ENCODE measurements around the gene CXCL10. TPM values are rescaled to one million over a fixed set of nuclear protein-coding genes. Genes with fewer than 3 reads are reported as not detected.

The CXCL10 gene
- total RNA-seq, 3 donors from 2014 or later = 1.4 to 2.2 (median 2.1) TPM

- no peaks in the 10 kb centered on the region for H3K9me3 ChIP-seq
- ATAC-seq = no peak
- no peak for TF ChIP-seq CTCF (IDR thresholded peaks at IDR 0.05)
- H3K4me1 ChIP-seq (ENCODE audit: low read depth) = peaks cover 13% of the 10 kb centered on the region
- intact Hi-C loops (cut with DNase I, micrococcal nuclease) = no loop called here
- no peak overlapping the region for H3K4me3 ChIP-seq
- no peak for DNase-seq
- no peaks in the 10 kb centered on the region for H3K36me3 ChIP-seq (ENCODE audit: low read depth)
Observed at GRCh38 chr4:75985116-75985515, 38.2 kb downstream of the CXCL10 start.

- H3K9me3 ChIP-seq = peaks cover 5% of the 10 kb centered on the region
- ATAC-seq (no peak), DNase-seq (no peak)
- no peaks in the 10 kb centered on the region for H3K36me3 ChIP-seq (ENCODE audit: low read depth)
- no peaks in the 10 kb centered on the region for H3K4me1 ChIP-seq (ENCODE audit: low read depth)
- TF ChIP-seq CTCF (IDR thresholded peaks at IDR 0.05) = no peak
- H3K4me3 ChIP-seq = no peak overlapping the region
- intact Hi-C loops (cut with DNase I, micrococcal nuclease) = no loop called here
Observed at GRCh38 chr4:75980576-75980975, 42.7 kb downstream of the CXCL10 start.

GRCh38 chr4:75976177-75976576, 47.1 kb downstream of the CXCL10 start:
- Histone ChIP-seq H3K4me1 (ENCODE audit: low read depth) (no peaks in the 10 kb centered on the region), H3K4me3 (no peak overlapping the region), H3K36me3 (ENCODE audit: low read depth) (no peaks in the 10 kb centered on the region), H3K9me3 (peaks cover 5% of the 10 kb centered on the region)
- intact Hi-C loops (cut with DNase I, micrococcal nuclease) = no loop called here
- DNase-seq = no peak
- ATAC-seq = no peak
- no peak for TF ChIP-seq CTCF (IDR thresholded peaks at IDR 0.05)

- ATAC-seq (no peak), DNase-seq (no peak)
- H3K36me3 ChIP-seq (ENCODE audit: low read depth) = no peaks in the 10 kb centered on the region
- peaks cover 5% of the 10 kb centered on the region for H3K9me3 ChIP-seq
- TF ChIP-seq CTCF (IDR thresholded peaks at IDR 0.05) = no peak
- intact Hi-C loops (cut with DNase I, micrococcal nuclease) = no loop called here
- no peaks in the 10 kb centered on the region for H3K4me1 ChIP-seq (ENCODE audit: low read depth)
- no peak overlapping the region for H3K4me3 ChIP-seq
Observed at GRCh38 chr4:75973766-75974165, 49.5 kb downstream of the CXCL10 start.

Other genes starting within 250 kb of the CXCL10 start
- gene PPEF2, start 121.0 kb downstream of the CXCL10 start, total RNA-seq = under 1 TPM in 2 of 3 donors, not detected in 1; 0.13 to 0.43 TPM
- 100 to 1,000 TPM; 101 to 226 (median 163) TPM for gene NAAA, start 82.5 kb downstream of the CXCL10 start, total RNA-seq
- 10 to 100 TPM; 24.5 to 33.7 (median 27.9) TPM for gene SDAD1, start 32.6 kb downstream of the CXCL10 start, total RNA-seq
- gene CXCL9, start 16.0 kb downstream of the CXCL10 start, total RNA-seq = 1 to 10 TPM in 2 of 3 donors, under 1 TPM in 1; 0.75 to 4.9 (median 1.3) TPM
- gene CXCL11, start 12.6 kb upstream of the CXCL10 start, total RNA-seq = under 1 TPM in 2 of 3 donors, not detected in 1; 0.19 to 0.72 TPM
- 1 to 10 TPM in 2 of 3 donors, not detected in 1; 1.1 to 2.2 TPM for gene ART3, start 51.2 kb upstream of the CXCL10 start, total RNA-seq
- 10 to 100 TPM; 32.1 to 40.3 (median 36.4) TPM for gene NUP54, start 124.9 kb upstream of the CXCL10 start, total RNA-seq
- gene SCARB2, start 190.3 kb upstream of the CXCL10 start, total RNA-seq = 100 to 1,000 TPM; 148 to 183 (median 172) TPM
- 1 to 10 TPM; 3.3 to 9.8 (median 6.1) TPM for gene FAM47E, start 228.2 kb upstream of the CXCL10 start, total RNA-seq